GM08714 (cell line): ENCODE data around the gene PTPRN2.

Experiments
- H3K4me3 ChIP-seq: fragments of 200-500 bp; sonication (Bioruptor generic); 2 replicates; pipeline ENCODE4 v1.5.1; 2014; ENCODE audit warnings: mild to moderate bottlenecking, low read length, inconsistent platforms
- ZNF274 ChIP-seq: IDR thresholded peaks from 2 replicates; pipeline ENCODE4 v1.6.1; 2012; ENCODE audit warnings: mild to moderate bottlenecking, low read depth, low read length

Gene PTPRN2

DNA sequence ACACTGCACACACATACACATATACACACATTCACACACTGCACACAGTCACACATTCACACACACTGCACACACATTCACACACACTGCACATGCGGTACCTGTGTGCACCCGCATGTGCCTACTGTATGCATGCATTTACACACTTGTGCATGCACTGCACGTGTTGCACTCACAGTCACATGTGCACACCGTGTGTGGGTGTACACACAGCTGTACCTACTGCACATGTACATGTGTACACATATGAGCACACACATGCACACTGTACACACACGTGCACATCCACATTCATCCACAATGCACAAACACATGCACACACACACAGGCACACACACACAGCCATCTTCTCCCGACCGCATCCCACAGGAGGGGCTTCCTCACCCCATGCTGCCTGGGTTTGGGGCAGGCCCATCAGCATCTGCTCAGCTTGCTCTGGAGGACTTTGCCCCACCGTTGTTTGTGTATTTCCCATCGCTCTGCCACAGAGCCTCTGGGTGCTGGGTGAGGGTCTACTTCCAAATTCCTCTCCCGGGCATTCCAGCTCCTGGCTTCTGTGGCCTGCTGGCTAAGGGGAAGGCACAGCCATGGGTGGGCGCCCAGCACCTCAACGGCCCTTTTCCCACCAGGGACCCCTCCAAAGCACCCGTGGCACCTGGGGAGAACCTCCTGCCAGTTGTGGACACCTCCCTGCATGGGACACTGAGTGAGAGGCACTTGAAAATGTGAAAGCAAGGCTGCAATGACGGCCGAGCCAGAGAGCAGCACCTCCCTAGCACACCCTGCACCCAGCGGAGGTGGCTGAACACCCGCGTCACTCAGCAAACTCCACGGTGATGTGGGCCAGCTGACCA, 324.3 kb downstream of the PTPRN2 start:
- TF ChIP-seq ZNF274 = no peak
- no peak overlapping the region for H3K4me3 ChIP-seq

DNA sequence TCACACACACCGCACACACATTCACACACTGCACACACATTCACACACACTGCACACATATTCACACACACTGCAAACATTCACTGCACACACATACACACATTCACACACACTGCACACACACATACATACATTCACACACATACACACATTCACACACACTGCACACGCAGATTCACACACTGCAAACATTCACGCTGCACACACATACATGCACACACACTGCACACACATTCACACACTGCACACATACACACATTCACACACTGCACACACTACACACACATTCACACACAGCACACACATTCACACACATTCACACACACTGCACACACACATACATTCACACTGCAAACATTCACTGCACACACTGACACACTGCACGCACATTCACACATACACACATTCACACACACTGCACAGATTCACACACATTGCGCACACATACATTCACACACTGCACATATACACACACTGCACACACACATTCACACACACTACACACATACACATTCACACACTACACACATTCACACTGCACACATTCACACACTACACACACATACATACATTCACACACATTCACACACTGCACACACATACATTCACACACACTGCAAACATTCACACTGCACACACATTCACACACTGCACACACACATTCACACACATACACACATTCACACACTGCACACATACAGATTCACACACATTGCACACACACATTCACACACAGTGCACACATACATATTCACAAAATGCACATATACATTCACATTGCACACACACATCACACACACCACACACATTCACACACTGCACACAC, 325.1 kb downstream of the PTPRN2 start:
- H3K4me3 ChIP-seq = no peak overlapping the region
- TF ChIP-seq ZNF274 = no peak

DNA sequence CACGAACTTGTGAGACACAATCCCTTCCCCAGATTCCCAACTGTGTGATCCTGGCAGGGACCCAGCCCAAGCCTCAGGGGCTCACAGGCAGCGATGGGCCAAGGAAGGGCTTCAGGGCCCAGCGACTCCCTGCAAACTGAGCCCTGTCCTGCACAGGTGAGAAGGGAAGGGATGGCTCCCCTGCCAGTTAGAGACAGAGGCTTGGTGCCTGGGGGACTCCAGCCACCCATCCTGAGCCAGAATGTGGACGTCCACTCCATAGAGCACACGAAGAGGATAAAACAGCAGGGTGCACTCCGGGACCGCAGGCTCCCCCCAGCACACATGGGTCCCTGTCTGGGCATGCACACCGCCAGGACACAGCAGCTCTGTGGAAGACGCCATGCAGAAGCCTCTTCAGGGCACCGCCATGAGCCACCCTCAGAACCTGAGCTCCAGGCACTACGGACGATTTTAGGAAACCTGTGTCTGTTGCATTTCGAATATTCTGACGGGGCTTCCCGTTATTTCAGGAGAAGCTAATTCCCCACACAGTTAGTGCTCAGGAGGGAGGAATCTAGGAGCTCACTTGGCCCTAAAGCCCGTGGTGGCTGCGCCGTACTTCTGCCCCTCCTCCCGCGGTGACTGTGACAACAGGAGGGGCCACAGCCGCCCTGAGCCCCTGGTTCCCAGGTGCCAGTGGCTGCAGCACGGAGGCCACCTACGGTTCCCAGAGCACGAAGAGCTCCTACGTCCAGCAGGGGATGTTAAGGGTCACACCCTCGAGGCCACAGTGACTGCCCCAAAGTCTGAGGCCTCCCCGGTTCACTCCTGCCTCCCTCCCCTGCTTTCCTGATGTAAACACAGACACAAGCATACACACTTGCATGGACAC, 326.0 kb downstream of the PTPRN2 start:
- no peak overlapping the region for H3K4me3 ChIP-seq
- no peak for TF ChIP-seq ZNF274

DNA sequence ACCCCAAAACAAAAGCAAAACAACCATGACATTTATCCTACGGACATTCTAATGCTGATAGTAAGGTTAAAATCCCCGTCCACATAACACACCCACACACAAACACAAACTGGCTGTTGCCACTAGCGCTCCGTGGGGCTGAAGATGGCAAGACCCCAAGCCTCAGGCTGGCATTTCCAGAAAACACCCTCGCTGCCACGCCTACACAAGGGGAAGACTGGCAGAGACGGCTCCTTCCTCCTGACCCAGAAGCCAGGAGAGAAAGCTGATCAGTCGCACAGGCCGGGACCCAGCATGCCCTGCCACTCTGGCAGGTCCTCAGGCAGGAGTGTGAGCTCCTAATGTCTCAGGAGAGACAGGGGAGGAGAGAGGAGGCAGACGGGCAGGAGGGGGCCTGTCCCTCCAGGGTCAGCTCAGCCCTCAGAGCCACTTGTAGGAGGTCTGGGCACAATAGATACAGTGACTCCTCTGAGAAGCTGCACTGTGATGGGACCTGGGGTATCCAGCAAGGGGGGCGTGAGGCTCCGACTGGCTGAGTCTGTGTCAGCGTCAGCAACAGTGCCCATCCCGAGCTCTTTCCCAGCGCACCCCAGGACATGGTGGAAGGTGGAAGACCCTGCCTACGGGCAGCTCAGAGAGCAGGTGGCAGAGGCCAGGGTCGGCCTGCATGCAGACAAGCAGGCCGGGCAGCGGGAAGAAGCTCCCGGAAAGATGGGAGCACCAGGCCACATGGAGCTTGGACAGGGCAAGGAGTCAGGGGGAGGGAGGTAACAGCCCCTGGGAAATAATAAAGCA, 326.9 kb downstream of the PTPRN2 start:
- H3K4me3 ChIP-seq = no peak overlapping the region

DNA sequence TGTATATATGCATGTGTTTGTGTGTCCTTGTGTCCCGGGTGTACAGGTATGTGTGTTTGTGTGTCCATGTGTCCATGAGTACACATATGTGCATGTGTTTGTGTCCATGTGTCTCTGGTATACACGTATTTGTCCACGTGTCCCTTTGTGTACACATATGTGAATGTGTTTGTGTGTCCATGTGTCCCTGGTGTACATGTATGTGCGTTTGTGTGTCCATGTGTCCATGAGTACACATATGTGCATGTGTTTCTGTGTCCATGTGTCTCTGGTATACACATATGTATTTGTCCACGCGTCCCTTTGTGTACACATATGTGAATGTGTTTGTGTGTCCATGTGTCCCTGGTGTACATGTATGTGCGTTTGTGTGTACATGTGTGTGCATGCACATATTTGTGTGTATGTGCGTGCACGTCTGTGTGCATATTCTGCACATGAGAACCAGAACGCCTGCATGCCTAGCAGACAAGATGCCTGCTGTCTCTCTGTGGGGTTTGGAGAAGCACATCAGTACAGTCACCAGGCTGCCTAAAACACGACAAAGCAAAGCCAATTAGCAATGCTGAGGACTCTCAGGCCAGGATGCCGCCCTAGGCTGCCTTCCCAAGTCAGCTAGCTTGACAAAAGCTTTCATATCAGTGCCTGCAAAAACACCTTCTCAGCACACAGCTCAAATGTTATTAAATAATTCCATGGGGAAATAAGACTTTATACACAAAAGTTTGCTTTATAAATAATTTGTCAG, 327.8 kb downstream of the PTPRN2 start:
- no peak for TF ChIP-seq ZNF274
- H3K4me3 ChIP-seq = no peak overlapping the region

More for the DNA sequence above, 326.9 kb downstream of the PTPRN2 start:
- TF ChIP-seq ZNF274 = no peak

DNA sequence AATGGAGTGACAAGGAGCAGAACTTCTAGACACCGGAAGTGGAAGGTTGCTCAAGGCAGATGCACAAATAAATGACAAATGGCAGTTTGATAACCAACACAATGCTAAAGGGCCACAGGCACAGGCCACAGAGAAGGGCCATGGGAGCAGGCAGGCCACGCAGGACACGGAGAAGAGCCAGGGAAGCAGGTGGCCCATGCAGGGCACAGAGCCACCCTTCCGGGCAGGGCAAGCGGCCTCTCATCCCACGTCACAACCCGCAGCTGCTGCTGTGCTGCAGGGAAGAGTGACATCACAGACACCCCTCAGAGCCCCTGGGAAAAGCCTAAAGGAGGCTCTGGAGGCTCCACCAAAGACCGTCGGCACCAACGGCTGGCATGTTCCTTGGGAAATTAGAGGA, 328.5 kb downstream of the PTPRN2 start:
- H3K4me3 ChIP-seq = no peak overlapping the region
- no peak for TF ChIP-seq ZNF274

DNA sequence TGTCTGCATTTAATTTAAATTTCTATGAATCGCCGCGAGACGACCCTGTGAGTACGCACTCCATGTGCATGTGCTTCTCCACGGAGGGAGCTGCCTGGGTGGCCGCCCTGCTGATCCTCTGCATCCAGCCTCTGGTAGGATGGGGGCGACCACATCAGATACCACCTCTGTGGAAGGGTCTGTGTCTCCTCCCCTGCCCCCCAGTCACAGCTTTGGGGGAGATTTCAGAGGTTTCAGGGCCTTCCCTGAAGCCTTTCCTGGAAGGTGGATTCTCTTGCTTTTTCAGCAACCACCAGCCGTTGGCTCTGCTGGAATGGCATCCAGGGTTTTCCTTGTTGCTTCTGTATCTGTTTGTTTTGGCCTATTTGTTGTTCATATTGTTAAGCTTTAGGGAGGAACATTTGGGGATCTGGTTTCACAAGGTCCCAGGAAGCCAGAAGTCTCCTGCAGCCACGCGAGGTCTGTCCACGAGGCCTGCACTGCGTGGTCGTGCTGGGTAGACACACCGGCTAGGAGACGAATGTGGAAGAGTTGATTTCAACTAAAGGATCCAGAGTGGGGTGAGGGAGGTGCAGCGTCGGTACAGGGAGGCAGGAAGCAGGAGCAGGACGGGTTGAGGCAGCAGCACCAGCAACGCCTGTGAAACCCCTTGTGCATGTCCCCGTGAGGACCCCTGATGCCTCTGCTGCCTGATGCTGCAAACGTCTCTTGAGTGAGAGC, 329.1 kb downstream of the PTPRN2 start:
- no peak for TF ChIP-seq ZNF274
- H3K4me3 ChIP-seq = no peak overlapping the region

DNA sequence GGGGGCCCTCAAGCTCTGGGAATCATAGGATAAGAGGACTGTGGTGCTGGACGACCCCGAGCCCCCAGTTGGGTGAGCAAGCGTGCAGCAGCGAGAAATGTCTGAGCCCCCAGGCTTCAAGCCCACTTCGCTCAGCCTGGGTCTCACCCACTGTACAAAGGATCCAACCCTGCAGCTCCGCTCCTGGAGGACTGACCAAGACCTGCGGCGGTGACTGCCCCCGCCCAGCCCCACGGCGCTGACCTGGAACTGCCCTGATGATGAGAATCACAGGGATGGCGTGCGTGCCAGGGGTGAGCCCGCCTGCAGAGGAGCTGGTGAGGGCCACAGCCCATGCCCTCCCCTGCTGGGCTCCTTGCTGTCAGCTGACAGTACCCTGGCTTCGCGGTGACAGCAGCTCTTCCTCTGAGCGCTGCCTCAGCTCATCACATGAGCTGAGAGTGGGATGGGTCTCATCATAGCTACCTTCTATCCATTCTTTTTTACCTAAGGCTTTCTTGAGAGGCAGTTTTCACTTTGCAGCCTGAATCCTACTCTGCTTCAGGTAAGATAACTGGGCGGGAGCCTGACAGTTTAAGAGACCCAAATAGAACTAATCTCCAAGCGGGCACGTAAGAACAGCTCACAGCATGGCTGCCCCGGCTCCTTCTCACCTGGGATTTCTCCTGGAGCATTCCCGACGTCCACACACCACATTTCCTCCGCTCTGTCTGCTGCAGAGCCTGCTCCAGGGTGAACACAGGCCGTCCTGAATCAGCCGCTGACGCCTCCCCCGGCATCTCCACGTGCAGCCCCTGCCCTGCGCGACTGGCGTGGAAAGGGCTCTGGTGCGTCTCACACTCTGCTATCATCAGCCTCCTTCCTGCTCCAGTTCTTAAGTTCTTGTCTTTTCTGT, 329.9 kb downstream of the PTPRN2 start:
- H3K4me3 ChIP-seq = no peak overlapping the region
- no peak for TF ChIP-seq ZNF274

DNA sequence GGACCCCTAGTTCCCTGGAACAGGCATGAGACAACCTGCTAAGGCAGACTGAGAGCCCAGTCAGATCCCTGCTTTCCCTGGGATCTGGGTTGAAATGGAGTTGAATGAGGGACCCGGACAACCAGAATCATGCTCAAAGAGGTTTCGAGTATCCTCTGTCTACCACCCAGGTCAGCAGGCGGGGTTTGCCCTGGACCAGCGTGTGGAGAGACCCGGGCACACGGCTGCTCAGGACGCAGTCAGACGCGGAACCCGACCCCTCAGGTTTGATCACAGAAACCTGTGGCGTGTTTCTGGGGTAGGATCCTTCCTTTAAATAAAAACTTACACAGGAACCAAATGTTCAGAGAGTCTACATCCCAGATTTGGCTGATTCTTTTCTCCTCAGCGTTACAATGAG, 330.6 kb downstream of the PTPRN2 start:
- no peak overlapping the region for H3K4me3 ChIP-seq
- no peak for TF ChIP-seq ZNF274

DNA sequence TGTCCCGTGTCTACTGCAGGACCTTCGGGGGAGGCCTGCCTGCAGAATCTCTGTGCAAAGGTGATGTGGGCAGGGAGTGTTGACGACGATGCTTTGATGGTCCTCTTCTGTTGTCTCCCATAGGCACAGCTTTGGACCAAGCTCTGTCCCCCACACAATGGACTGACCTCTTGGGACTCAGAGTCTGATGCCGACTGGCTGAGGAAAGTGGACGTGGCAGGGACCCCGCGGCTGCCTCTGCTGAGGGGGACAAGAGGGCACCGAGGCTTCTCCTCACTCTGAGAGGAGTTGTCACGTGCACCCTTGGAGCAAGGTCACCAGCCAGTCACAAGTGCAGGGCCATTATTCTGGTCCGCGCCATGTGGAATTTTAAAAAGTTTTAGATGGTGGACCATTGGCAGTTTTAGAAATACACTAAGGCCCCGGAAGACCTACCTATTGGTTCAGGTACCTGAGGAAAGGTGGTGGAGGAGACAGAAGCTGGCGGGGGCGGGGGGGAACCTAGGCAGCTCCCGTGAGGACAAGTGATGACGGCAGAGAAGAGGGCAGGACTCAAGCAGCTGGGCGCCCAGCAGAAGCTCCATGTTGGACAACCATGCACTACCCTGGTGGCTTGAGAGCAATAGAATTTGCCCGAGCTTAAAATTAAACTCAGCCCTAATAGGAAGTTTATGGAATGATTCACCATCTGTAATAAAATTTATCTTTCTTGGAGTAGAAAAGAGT, 331.4 kb downstream of the PTPRN2 start:
- H3K4me3 ChIP-seq = no peak overlapping the region
- no peak for TF ChIP-seq ZNF274

DNA sequence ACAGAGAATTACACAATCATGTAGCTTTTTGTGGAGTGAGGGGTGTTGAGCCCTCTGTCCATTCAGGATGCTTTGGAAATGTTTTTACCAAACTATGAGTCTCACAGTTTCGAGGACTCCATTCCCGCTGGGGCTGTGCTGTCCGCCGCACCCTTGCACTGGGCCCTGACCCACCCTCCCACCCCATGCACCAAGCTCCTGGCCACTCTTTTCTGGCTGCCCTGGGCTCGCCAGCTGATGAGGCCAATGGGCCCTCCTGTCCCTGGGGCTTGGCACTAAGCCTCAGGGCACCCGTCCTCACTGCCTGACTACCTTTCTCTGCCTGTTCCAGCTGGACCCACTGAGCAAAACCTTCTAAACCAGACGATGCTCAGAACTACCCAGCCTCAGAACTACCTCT, 332.1 kb downstream of the PTPRN2 start:
- TF ChIP-seq ZNF274 = no peak
- H3K4me3 ChIP-seq = no peak overlapping the region
